Inflammatory macrophage treated with lipopolysaccharide for 4 hours (primary cell): ENCODE data around the gene SGTA.
A peak's percentile ranks its signal among the peaks of the same experiment; 100 is the strongest.
"Not testable (repeated sequence)": the region's sequence is repeated elsewhere in the genome, so short reads cannot be mapped to it uniquely, and the experiment has no call there.

Experiments
- DNase-seq: peaks from one replicate; pipeline ENCODE4 v3.0.0-alpha.2; 2020

SGTA gene

GRCh38 chr19:2722541-2723344 lies 60.3 kb downstream of the SGTA start:
- DNase-seq: peak; percentile 83

- no peak for DNase-seq
Measured at GRCh38 chr19:2721570-2722540, 61.2 kb downstream of the SGTA start.

GRCh38 chr19:2720777-2721569 lies 62.1 kb downstream of the SGTA start, which contains the start of gene DIRAS1:
DIRAS1 (minus strand) TSS chr19:2721372; CDS start chr19:2717806, 3,566 bp downstream.
- no peak for DNase-seq

GRCh38 chr19:2719920-2720776 lies 62.9 kb downstream of the SGTA start:
- DNase-seq: peak; percentile 24

GRCh38 chr19:2719232-2719735 lies 63.8 kb downstream of the SGTA start:
- no peak for DNase-seq

- DNase-seq: no peak
Measured at GRCh38 chr19:2717638-2718541, 65.2 kb downstream of the SGTA start.

GRCh38 chr19:2716722-2717637 lies 66.1 kb downstream of the SGTA start:
- no peak for DNase-seq

GRCh38 chr19:2716275-2716650 lies 66.8 kb downstream of the SGTA start:
- DNase-seq: no peak

- DNase-seq: no peak
Measured at GRCh38 chr19:2715470-2716274, 67.4 kb downstream of the SGTA start.

- no peak for DNase-seq
Measured at GRCh38 chr19:2714531-2715269, 68.4 kb downstream of the SGTA start.

- DNase-seq: not testable (repeated sequence)
Measured at GRCh38 chr19:2714102-2714501, 69.0 kb downstream of the SGTA start.

GRCh38 chr19:2713170-2713569 lies 69.9 kb downstream of the SGTA start:
- not testable (repeated sequence) for DNase-seq

GRCh38 chr19:2711875-2712205 lies 71.2 kb downstream of the SGTA start:
- DNase-seq: no peak

GRCh38 chr19:2711172-2711874 lies 71.8 kb downstream of the SGTA start:
- DNase-seq: peak; percentile 47

GRCh38 chr19:2706251-2706650 lies 76.8 kb downstream of the SGTA start:
- no peak for DNase-seq
